NCI-H146 (cell line): ENCODE data around the gene CDH4.

ENCODE experiments used
- DNase-seq: peaks from one replicate; lab custom pipeline; 2025; lab: John Stamatoyannopoulos, UW

Gene CDH4

DNA sequence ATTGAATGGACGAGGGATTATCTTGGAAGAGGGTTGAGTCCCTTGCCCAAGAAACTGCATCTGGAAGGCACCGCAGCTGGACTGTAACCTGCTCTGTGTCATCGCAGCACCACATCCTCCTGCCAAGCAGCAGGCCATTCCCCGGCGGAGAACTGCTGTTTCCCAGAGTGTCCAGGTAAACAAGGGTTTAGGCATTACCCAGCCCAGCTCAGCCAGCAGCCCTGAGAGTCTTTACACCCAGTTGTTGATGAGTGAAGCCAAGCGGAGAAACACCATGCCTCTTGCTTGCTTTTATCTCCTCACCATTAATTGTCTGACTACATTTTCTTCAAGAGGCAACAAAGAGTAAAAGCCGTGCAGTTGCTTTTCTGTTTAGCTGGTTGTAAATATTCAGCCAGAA, 104.1 kb downstream of the CDH4 start:
- no peak for DNase-seq

DNA sequence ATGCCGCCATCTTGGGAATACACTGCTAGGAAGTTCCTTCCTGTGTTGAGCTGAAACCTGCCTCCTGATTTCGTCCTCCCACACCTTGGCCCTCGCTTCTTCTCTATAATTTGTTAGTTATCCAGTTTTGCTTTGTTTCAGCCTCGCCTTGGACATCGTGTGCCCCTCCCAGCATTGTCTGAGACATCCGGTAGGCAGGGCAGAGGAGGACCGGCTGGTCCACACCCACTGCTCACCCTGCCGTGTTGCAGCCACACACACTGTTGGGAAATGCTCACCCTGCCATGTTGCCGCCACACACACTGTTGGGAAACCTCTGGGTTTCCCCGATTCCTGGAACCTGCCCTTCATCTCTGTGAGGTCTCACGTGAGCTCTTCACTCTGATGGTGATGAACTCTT, 105.1 kb downstream of the CDH4 start:
- DNase-seq: no peak

DNA sequence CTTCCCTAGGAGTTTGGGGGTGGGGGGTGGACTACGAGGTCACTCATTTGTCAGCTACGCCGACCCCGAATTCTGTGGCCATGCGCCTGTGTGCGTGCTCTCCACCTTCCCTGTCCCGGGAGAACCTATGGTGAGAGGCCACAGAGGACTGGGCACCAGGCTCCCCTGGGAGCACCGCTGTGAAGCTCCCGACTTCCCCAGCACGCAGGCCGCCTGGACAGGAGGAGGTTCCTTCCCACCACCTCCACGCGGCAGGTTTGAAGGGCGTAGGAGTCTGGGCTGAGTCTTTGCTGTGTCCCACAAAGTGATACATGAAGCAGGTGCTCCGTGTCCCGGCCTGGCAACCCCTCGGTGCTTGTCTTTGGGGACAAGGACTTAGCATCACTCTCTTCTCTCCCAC, 107.2 kb downstream of the CDH4 start:
- DNase-seq: no peak

DNA sequence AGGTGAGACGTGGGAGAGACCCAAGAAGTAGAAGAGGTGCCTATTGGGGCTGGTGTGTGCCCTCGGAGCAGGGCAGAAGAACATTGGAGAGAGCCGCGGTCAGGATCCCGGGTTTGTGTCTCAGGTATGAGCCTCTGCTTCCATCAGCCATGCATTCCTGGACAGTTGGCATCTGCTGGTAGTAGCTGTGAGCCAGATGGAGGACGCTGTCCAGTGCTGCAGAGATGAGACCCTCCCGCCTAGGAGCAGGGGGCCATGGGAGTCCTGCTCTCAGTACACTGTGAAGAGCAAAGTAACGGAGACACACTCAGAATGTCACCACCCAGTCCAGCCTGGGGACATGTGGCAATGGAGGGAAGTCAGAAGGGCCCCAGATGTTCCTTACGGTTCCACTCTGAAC, 108.2 kb downstream of the CDH4 start:
- DNase-seq: no peak

DNA sequence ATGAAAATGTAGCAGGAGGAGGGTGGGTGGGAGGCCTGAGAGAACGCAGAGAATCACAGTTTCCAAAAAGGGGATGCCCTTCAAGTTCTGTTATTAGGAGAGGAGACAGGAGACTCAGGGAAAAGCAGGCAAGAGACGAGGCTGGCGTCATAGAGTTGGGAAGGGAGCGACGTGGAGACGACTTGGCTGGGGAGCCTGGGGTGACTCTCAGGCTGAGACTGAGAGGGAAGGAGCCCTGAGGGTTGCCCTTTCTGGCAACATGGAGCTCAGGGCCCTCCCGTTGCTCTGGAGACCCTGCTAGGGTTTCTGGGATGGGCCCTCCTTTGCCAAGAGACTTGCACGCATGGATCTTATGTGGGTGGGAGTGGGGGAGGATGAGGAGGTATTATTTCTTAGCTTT, 108.9 kb downstream of the CDH4 start:
- DNase-seq: no peak

DNA sequence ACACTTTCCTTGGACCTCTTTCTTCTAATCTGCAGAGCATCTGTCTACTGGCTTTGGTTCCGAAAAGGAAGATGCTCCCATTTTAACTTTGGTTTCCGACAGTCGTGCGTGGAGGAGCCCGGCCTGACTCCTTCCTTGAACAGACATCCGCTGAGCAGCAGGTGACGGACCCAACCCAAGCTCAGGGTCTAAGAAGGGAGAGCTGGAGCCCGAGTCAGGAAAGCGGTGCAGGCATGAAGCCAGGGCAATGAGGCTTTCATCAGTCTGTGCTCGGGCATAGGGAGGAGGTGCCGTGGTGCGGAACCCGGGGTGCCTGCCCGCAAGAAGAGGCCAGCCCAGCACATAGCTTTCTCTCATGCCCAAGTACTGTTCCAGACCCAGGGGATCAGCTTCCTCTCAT, 109.4 kb downstream of the CDH4 start:
- DNase-seq: no peak

DNA sequence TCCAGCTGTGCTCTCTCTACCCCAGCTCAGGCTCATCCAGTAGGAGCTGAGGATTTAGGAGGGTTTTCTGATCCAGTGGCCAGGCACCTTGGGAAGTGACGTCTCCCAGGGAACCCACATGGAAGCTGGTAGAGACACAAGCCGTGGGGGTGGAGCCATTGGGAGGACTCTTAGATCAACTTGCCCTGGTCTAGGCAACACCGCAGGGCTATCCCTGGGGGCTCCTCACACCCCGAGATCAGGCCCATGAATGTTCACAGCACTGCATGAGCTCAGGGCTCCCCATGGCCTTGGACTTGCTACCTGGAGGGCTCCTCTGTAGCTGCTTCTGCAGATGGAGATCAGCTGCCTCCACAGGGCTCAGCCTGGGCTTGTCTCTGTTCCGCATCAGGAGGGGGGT, 112.1 kb downstream of the CDH4 start:
- DNase-seq: no peak

DNA sequence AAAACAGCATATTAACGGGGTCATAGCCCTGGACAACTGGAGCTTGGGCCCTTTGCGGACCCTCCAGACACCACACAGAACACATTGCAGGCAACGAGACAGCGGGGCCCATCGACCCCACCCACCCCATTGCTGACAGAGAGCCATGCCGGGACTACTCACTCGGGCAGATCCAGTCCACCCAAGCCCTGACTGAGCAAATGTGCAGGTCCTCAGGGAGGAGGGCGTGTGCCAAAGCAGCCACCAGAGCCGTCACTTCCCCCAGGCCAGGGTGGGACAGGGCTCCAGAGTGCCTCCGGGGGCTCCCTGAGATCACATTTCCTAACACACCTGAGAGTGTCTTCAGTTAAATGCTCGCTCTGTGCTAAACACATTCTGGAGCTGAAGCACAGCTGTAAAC, 114.9 kb downstream of the CDH4 start:
- no peak for DNase-seq

DNA sequence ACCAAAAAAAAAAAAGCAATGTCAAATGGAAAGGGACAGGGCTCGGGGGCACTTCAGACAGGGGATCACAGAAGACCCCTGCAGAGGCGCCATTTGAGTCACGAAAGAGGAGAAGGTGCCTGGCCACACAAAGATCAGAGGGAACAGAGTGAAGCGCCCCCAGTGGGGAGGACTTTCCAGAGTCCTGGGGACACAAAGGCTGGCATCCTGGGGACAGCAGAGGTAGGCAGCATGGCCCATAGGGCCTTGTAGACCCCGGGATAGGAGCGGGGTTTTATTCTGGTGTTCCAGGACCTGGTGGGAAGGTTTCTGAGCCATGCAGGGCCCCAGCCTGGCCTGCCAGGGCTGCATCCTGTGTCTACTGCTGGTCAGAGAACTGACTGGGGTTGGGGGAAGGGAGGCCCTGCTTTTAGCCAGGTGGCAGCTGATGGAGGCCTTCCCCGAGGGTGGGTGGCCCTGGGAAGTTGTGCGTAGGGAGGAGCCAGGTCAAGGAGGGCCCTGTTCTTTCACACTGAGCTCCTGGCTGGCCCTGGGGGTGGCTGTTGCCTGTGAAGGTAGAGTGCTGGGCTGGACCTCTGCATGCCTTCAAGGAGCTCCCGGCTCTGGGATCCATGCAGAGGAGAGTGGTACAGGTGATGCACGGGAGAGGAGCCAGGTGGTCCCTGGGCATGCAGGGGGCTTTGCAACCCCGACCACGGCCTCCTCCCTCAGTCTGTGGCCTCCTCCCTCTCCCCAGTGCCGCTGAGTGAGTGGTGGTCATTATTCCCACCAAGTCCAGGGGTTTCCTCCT, 117.9 kb downstream of the CDH4 start:
- no peak for DNase-seq

DNA sequence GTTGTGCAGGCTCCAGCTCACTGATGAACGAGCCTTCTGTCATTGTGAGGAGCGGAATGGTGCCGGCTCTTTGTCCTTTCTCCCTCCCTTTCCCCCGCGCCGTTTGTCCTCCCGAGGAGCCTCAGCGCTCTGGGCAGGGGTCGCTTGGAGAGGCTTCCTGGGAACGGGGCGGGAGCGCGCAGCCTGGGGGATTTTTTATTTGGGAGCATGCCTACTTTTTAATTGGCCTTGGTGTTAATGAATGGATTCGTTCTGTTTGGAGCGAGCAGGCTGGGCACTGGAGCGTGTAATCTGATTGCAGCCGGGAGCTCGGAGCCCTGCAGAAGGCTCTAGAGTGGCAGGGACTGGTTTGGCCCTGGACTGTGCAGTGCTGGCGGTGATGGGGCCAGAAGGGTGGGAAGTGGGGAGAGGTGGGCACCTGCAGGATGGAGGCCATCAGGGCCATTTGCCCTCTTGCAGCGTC, 118.8 kb downstream of the CDH4 start:
- no peak for DNase-seq

DNA sequence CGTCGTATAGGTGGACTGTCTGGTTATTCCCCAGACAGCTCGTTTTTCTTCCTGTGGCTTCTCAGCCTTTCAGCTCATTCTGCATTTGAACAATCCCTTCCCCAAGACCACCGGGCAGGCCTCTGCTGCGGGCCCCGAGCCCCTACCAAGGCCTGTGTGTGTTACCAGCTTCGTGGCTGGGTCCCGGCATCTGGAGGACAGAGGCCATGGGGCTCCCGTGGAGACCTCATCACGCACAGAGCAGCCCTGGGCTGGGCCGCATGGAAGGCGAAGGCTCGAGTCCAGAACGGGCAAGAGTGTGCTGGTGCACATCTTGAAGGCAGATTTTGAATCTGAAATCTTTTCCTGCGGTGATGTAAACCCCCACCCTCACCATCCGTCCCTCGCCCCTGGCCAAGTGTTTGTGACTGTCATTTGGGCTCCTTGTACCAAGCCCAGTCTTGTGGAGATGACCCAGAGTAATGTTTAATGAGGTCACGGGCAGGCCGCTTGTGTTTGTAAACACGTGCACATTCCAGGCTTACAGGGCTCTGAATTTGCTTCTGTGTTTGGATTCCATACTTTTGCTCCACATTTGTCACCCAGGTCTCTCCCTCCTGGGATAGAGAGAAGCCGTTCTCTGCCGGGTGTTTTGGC, 119.6 kb downstream of the CDH4 start:
- no peak for DNase-seq

DNA sequence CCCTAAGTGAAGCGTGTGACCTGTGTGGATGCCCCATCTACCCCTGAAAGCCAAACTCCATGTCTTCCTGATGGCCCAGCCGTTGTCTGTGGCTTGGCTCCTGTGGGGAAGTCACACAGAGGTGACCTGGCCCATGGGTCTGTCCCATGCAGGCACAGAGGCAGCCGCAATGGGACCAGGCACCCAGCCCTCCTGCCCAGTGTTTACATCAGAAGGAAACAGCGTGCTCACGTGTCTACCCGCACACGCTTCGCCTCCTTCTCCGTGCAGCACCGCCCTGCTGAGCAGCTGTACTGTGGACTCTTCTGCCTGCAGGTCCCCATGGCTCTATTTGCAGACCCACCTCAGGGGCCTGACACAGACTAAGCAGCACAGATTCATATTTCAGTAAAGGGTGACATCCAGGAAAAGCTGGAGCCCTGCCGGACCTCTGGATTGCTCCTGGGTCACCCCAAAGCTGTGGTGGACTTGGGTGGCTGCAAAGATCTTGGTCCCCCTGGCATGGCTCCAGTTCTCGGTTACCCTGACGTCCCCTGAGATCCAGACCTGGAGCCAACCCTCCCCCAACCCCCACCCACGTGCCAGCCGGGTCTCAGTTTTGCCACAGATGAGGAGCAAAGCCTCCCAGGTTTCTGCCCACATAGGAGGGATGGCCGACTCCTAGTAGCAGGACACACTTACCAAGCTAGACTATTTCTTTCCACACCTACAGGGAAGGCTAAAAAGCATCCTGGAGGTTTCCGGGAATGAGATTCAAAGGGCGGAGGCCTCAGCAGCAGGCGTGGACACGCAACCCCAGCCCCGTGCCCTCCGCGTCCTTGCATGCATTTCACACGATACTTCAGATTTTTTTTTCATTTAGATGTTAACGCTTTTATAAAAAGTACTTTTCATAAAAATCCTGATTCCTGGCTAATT, 120.3 kb downstream of the CDH4 start:
- no peak for DNase-seq

DNA sequence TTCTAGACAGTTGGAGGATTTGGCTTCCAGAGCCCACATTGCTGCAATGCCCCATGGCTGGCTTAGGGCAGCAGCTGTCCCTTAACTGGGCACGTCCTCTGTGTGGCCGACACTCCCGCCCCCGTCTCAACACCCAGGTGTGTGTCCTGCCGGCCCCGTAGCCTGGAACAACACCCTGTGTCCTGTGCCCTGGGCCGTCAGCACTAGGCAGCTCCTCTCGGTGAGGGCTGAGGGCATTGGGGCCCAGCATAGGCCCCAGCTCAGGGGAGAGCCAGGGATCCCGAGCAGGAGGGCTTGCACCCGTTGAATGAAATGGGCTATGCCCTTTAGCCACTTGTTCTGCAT, 121.0 kb downstream of the CDH4 start:
- no peak for DNase-seq

DNA sequence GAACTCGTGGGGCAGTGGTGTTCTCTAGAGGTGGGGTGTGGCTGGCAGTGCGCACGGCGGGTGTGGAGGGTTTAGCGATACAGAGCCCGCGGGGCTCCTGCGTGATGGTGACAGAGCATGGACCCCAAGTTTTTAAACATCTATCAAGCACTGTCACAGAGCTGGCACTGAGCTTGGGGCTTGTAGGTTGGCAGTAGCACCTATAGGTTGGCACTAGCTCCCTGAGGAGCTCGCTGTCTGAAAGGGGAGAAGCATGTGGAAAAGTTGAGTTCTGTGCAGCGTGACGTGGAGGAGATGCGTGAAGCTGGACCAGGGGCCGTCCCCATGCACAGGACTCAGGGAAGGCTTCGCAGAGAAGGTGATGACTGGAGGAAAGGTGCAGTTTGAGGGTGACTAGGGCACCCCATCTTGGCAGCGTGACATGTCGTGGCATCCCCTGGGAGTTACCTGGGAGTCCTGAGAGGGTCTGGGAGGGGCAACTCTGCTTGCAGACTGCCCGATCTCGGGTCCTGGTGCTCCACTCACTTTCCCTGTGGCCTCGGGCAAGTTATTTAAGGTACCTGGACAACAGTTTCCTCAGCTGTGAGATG, 122.0 kb downstream of the CDH4 start:
- no peak for DNase-seq

DNA sequence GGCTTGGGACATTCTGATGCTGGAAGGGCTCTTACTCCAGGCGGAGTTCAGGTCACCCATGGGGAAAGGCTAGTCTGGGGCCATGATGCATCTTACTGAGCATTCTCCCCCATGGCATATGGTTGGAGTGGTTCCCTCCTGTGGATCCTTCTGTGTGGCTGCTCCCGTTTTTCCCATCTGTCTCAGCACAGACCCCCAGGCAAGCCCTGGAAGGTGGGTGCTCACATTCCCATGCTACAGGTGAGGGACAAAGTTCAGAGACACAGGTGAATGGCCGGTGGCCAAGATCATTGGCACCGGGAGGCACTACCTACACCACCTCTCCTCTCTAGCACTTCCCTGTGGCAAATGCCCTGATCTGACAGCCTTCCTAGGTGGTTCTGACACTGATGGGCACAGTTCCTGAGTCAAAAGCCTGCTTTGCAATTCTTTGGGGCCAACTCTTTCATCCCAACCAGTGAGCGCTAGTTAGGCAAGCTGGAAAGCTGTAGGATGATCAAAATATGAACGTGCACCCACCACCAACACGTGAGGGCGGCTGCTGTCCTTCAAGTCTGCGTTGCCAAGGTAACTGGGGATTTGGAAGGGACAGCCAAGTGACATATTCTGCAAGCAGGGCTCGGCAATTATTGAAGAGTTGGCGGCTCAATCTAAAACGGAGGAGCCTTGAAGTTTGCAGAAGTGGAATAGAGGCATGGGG, 124.6 kb downstream of the CDH4 start:
- DNase-seq: no peak

DNA sequence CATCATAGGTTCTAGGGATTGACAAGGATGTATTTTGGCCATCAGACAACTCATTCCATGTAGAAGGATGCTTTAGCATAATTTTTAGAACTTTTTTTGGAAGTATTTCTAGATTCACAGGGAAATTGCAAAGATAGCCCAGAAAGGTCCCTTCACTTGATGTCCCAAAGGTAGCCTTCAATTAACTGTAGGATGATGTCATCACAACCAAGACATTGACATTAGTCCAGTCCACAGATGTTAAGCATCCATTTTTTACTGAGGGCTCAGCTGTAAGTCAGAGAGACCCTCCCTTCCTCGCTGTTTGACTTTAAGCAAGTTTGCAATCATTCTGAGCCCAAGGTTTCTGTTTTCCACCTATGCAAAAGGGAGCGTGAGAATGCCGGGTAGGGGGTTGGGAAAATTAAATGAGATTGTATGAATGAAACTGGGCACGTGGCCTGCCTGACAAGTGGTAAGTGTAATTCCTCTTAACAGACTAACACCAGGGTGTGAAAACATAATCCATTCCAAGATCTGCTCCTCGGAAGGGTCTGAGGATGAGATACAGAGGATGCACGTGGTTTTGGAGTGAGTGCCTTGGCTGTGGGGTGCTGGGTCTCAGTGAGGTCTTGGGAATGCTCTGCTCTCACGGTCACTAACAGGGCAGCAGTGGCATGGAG, 126.8 kb downstream of the CDH4 start:
- DNase-seq: no peak

DNA sequence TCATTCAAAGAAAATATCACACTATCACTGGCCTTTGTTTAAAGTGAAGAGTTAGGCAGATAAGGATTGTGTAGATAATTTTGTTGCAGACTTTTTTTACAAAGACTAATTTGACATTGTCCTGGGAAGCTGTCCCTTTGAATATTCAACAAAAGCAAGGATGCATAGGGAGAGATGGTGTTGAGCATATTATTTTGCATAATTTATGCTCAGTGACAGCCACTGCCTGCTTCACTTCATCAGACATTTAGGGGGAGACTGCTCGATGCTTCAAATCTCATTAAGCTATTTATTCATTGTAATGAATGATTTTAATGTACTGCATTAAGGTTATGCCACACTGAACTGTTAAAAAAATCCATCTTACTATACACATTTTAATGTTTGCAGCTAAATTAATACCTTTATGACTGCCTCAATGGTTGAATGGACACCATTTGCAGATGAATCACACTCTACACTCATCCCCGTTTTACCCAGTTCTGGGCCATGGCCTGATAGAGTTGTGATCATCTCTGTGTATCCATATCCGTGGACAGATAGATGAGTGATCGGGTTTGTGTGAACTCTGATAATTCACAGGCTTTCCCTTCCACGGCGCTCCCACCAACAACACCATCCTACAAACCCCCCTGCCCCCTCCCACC, 128.0 kb downstream of the CDH4 start:
- no peak for DNase-seq

DNA sequence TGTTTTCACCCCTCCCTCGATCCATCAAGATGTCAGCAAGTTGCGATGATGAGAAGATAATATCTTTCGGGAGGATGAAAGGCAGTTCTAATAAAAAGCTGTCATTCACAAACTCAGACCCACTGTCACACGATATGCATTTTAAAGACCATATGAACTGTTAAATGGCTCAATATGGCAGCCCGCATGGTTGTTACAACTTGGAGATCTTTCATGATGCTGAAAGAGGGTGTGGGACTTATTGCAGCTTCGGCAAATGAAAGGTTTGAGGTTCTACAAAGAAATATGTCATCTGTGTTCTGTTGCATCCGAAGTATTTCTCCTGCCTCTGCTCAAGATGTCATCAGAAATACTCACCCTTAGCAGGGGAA, 128.5 kb downstream of the CDH4 start:
- DNase-seq: no peak

DNA sequence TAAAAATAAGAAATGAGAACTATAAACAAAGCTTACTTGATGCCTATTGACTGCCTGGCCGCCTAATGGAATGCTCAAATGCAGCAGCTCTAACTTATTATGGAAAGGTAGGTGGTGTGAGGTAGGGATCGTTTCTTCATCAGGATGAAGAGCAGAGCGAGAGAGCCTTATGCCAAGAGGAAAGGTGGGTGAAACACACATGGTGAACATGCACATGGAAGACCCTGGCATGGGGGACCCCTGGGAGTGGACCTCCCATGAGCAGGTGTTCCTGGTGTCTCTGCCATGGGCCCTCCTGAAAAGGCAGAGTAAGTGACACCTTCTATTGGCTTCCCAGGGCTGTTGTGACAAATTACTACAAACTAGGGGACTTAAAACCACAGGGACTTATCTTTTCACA, 130.1 kb downstream of the CDH4 start:
- no peak for DNase-seq

DNA sequence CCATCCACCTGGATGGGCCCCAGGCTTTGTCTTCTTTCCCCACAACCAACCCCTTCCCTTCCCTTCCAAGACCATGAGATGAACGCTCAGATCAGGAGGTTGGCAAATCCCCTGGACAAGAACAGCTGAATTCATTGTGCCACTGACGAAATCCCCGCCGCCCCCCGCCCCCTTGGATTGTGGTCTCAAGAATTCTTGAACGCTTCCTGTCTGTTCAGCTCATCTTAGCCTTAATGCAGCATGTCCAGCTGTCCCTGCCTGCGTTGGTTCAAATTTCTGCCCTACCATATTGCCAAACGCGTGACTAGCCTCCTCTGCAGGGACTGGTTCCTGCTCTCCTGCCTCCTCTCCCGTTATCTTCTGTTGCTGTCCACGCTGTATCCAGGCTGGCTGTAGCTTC, 133.2 kb downstream of the CDH4 start:
- DNase-seq: no peak

DNA sequence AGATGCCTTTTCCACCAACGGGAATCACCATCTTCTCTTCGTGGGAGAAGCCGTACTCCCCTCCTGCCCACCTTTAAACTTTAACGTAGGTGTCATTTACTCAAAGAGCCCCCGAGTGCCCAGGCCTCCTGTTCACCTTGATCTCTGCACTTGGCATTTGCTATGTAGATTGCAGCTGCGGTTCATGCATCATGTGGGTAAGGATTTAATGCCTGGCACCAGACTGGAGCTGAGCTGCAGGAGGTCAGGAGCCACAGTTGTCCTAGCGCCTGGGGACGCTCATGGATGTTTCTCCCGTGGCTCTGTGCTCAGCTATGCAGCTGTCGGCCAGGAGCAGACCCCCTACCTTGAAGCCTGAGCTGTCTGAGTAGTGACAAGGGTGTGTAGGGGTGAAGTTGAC, 133.7 kb downstream of the CDH4 start:
- no peak for DNase-seq
